Mucosa of descending colon (tissue), 3 donors: ENCODE data around the gene ENPP6. TPM values are rescaled to one million over a fixed set of nuclear protein-coding genes. Genes with fewer than 3 reads are reported as not detected.

Source experiments
- ATAC-seq: fragments of 200-7000 bp; cut with Tn5 transposase; one replicate; pipeline ENCODE4 v1.9.1; 2020; ENCODE audit warnings: mild to moderate bottlenecking, moderate library complexity
- DNase-seq, 3 donors: peaks; one replicate each; pipeline ENCODE4 v3.0.0-alpha.2; 2020
- H3K36me3 ChIP-seq: fragments of 200-600 bp; one replicate; pipeline ENCODE4 v1.8.0; 2021; ENCODE audit warnings: low read depth, mild to moderate bottlenecking
- H3K4me1 ChIP-seq: fragments of 200-600 bp; one replicate; pipeline ENCODE4 v1.8.0; 2021; ENCODE audit warnings: low read depth, mild to moderate bottlenecking
- H3K4me3 ChIP-seq: fragments of 200-600 bp; one replicate; pipeline ENCODE4 v1.8.0; 2021; ENCODE audit warnings: mild to moderate bottlenecking
- H3K9me3 ChIP-seq: fragments of 200-600 bp; one replicate; pipeline ENCODE4 v1.8.0; 2021; ENCODE audit warnings: mild to moderate bottlenecking
- CTCF ChIP-seq: fragments of 200-600 bp; IDR thresholded peaks from one replicate; pipeline ENCODE4 v1.8.0; 2022; ENCODE audit warnings: antibody characterized with exemption, mild to moderate bottlenecking
- intact Hi-C, 2 donors: fragments of 100-400 bp; cut with DNase I in 1 of 2; cut with micrococcal nuclease in 1 of 2; formaldehyde crosslinking; loops; one replicate each; pipeline versions ENCODE4 v1.11.0 to v1.11.1; 2022; cut with DNase I, micrococcal nuclease
- total RNA-seq, 3 donors: library from RNA; stranded (reverse); fragmentation: NEBNext Ultra II Directional in 2 of 3; extraction: Animal tissue kit (Norgen Biotek cat#: 25700) in 2 of 3; gene quantifications; one replicate each; pipeline versions ENCODE4 v1.2.1 to v1.2.4, GENCODE V29; 2021 to 2023
- donor health status: DM: no; HTN: no; CAD: no; lungs with moderate emphysema.
- donor health status: DM: no; HTN: no; CAD: no.
- donor health status: DM: no; HTN: yes; CAD: no.

The ENPP6 gene
- total RNA-seq, 3 donors from 2014 or later, result 0.35 to 0.57 (median 0.43) TPM

GRCh38 chr4:184193556-184194525 is 23.8 kb downstream of the ENPP6 start:
- H3K36me3 ChIP-seq, result no peaks in the 10 kb centered on the region
- DNase-seq (no peak), ATAC-seq (no peak)
- no peaks in the 10 kb centered on the region for H3K4me1 ChIP-seq
- intact Hi-C loops, result no loop called here
- TF ChIP-seq CTCF, result no peak
- H3K9me3 ChIP-seq, result no peaks in the 10 kb centered on the region
- no peak overlapping the region for H3K4me3 ChIP-seq

GRCh38 chr4:184192933-184193332 is 24.7 kb downstream of the ENPP6 start:
- ATAC-seq (no peak), DNase-seq (no peak)
- intact Hi-C loops, result no loop called here
- Histone ChIP-seq H3K9me3 (no peaks in the 10 kb centered on the region), H3K4me1 (no peaks in the 10 kb centered on the region), H3K36me3 (no peaks in the 10 kb centered on the region), H3K4me3 (no peak overlapping the region)
- no peak for TF ChIP-seq CTCF

DNA sequence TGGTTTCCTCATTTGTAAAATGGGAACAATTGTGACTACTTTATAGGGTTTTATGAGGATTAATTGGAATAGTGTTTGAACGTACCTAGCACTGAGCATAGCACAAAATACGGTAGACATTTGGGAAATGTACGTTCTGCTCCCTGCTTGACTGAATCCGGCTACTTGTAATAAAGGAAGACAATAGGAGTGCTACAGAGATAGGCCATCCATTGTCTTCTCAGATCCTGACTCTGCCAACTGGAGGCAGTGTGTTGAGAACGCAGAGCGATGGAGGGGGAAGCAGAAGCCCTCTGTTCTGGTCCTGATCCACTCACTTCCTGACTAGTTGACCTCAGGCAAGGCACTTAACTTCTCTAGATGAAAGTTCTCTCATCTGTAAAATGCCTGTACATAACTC is 26.4 kb downstream of the ENPP6 start:
- TF ChIP-seq CTCF, result no peak
- ATAC-seq (no peak), DNase-seq (no peak)
- intact Hi-C loops, result no loop called here
- Histone ChIP-seq H3K4me1 (no peaks in the 10 kb centered on the region), H3K36me3 (no peaks in the 10 kb centered on the region), H3K9me3 (no peaks in the 10 kb centered on the region), H3K4me3 (no peak overlapping the region)

DNA sequence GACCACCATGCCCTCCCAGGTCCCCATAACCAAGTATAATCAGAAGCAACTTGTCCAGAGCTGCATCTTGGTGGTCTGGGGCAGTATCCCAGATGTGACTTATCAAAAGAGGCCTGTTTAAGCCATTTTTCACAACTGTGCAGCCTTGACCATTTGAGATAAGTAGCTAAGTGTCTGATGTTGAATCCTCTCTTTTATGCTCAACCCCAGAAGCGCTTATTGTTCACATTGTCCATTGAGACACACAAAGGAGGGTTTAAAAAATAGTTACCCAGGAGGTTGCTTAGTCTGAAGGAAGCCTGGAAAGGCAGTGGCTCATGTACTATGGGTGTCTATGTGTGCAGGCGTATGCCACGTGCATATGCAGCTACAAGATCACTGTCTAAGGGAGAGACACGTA is 27.0 kb downstream of the ENPP6 start:
- H3K4me1 ChIP-seq, result no peaks in the 10 kb centered on the region
- no peaks in the 10 kb centered on the region for H3K36me3 ChIP-seq
- TF ChIP-seq CTCF, result no peak
- ATAC-seq (no peak), DNase-seq (no peak)
- intact Hi-C loops, result no loop called here
- H3K9me3 ChIP-seq, result no peaks in the 10 kb centered on the region
- no peak overlapping the region for H3K4me3 ChIP-seq

DNA sequence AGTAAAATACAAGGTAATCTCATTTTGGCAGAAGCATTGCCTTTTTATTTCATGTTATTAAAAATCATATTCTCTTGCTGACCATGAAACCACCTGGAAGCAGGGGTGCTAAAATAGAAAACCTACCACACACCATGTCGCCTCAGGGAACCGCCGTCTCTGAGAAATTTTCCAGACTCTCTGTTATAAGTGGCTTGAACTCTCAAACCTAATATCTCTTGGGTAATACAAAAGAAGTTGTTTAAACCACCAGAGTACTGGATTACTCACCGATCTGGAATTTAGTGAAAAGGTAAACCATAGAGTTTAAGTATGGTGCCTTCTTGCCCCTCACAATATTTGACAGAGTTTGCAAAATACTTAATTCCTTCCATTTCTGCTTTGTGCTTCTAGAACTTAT is 27.7 kb downstream of the ENPP6 start:
- TF ChIP-seq CTCF, result no peak
- Histone ChIP-seq H3K9me3 (no peaks in the 10 kb centered on the region), H3K36me3 (no peaks in the 10 kb centered on the region), H3K4me1 (no peaks in the 10 kb centered on the region), H3K4me3 (no peak overlapping the region)
- intact Hi-C loops, result no loop called here
- DNase-seq (no peak), ATAC-seq (no peak)
